MG63 (cell line): ENCODE data around the gene BBS10. TPM values are rescaled to one million over a fixed set of nuclear protein-coding genes. Genes with fewer than 3 reads are reported as not detected.
"Not testable (repeated sequence)": the region's sequence is repeated elsewhere in the genome, so short reads cannot be mapped to it uniquely, and the experiment has no call there.

Experiments used
- DNase-seq: peaks from one replicate; pipeline ENCODE4 v3.0.0-alpha.2; 2020
- H3K27me3 ChIP-seq: fragments of 250-450 bp; sonication (Bioruptor Pico); 2 replicates; pipeline ENCODE4 v1.5.1; 2020; ENCODE audit warnings: mild to moderate bottlenecking, moderate library complexity
- H3K36me3 ChIP-seq: fragments of 250-450 bp; sonication (Bioruptor Pico); 2 replicates; pipeline ENCODE4 v1.5.1; 2020; ENCODE audit warnings: mild to moderate bottlenecking, moderate library complexity
- H3K4me3 ChIP-seq: fragments of 250-450 bp; sonication (Bioruptor Pico); 2 replicates; pipeline ENCODE4 v1.5.1; 2020; ENCODE audit warnings: mild to moderate bottlenecking, moderate library complexity
- H3K9me3 ChIP-seq: fragments of 250-450 bp; sonication (Bioruptor Pico); 2 replicates; pipeline ENCODE4 v1.5.1; 2020; ENCODE audit warnings: mild to moderate bottlenecking, moderate library complexity
- total RNA-seq: library from RNA; depleted of rRNA; stranded (reverse); fragments of >200 nt; shearing (Covaris generic); gene quantifications from 2 replicates; pipeline ENCODE4 v1.2.3, GENCODE V29; 2014; ENCODE audit warnings: low replicate concordance; rRNA removed

BBS10 gene
- 7.6 and 17.5 TPM in 2 replicates for total RNA-seq

DNA sequence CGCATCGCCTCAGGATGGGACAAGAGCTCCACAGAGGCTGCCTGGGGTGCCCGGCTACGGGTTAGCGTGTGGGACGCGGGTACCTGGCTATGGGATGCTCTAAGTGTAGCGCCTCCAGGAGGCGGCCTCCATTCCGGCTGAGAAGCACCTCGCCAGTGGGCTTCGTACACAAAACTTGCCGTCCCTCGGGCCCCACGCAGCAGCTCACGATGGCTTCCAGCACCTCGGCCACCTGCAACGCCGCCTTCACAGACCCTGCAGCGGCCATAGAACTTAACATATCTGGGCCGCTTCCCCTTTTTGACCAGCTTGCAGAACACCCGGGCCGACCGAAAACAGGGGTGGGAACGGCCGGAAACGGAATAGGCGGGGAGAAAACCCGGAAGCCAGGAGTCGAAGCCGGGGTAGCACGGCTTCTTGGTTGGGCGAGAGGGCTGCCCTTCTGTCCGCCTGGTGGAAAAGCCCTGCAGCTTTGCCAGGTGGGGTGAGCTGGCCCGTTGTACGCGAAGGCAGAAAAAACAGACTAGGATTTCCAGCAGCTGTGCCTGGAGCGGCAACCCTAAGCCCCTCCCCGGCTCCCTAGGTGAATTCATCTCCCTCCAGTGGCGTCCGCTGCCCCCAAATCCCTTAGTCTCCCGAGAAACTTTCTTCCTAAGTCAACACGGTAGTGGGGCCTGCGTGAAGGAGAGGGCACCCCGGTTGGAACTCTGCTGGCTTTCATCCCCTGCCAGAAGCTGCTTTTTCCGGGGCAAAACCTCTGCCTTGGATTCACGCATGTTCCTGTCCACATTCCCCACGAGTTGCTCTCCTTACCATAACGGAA is at the start of gene BBS10:
TSS of gene BBS10 (minus strand) at position 337 of the 823 bp plus-strand sequence. CDS start at position 280, 57 bp downstream.
- Histone ChIP-seq H3K27me3 (no peaks in the 10 kb centered on the region), H3K9me3 (no peaks in the 10 kb centered on the region), H3K4me3 (peak within 1 kb of the TSS; percentile 63), H3K36me3 (peaks cover 6% of the 10 kb centered on the region; the same call in 1 of the 2 replicates)
- DNase-seq, result peak; percentile 95

GRCh38 chr12:76391461-76391860 is 43.2 kb upstream of the BBS10 start:
- no peak for DNase-seq
- Histone ChIP-seq H3K36me3 (peaks cover 3% of the 10 kb centered on the region), H3K4me3 (no peak overlapping the region), H3K9me3 (no peaks in the 10 kb centered on the region), H3K27me3 (no peaks in the 10 kb centered on the region)

GRCh38 chr12:76387614-76388013 is 39.4 kb upstream of the BBS10 start:
- no peaks in the 10 kb centered on the region for H3K27me3 ChIP-seq
- no peaks in the 10 kb centered on the region for H3K9me3 ChIP-seq
- peaks cover 3% of the 10 kb centered on the region for H3K36me3 ChIP-seq
- no peak overlapping the region for H3K4me3 ChIP-seq
- no peak for DNase-seq

DNA sequence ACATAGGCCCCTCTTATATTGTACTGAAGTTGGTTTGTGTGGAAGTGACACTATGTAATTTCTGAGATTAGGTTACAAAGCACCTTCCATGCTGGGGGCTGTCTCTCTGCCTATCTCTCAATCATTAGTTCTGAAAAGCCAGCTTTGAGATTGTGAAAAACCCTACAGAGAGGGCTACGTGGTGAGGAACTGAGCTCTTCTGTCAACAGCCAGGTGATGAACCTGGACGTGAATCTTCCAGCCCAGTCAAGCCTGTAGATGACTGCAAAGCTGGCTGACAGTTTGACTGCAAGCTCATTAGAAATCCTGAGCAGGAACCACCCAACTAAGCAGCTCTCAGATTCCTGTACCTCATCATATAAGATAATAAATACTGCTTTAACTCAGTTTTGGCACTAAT is 36.3 kb upstream of the BBS10 start:
- H3K9me3 ChIP-seq, result no peaks in the 10 kb centered on the region
- no peak overlapping the region for H3K4me3 ChIP-seq
- no peak for DNase-seq
- H3K36me3 ChIP-seq, result peaks cover 3% of the 10 kb centered on the region
- no peaks in the 10 kb centered on the region for H3K27me3 ChIP-seq

DNA sequence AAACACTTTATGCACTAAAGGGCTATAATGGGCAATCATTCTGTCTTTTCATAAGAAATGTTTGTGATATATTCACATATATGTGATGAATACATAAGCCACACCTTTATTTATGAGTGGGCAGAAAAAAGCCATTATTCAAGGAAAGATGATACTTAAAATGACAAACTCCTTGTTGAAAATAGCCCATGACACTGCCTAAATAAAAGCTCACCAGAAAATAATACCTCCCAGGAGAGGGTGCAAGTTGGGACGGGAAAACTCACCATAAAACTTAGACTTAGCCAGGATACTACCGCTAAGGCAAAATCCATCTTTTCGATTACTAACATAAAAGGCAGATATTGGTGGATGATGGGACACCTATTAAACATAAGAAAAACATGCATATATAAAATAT is 35.8 kb upstream of the BBS10 start:
- H3K36me3 ChIP-seq, result no peaks in the 10 kb centered on the region; the same call in none of the 2 replicates
- DNase-seq, result no peak
- H3K9me3 ChIP-seq, result no peaks in the 10 kb centered on the region
- H3K4me3 ChIP-seq, result no peak overlapping the region
- H3K27me3 ChIP-seq, result no peaks in the 10 kb centered on the region

- Histone ChIP-seq H3K36me3 (peaks cover 11% of the 10 kb centered on the region), H3K9me3 (no peaks in the 10 kb centered on the region), H3K27me3 (no peaks in the 10 kb centered on the region), H3K4me3 (no peak overlapping the region)
- DNase-seq, result no peak
Observed at GRCh38 chr12:76379261-76379660, 31.0 kb upstream of the BBS10 start.

- H3K9me3 ChIP-seq, H3K4me3 ChIP-seq, H3K27me3 ChIP-seq, DNase-seq: not testable (repeated sequence)
- peaks cover 13% of the 10 kb centered on the region for H3K36me3 ChIP-seq
Observed at GRCh38 chr12:76376876-76377275, 28.7 kb upstream of the BBS10 start.

DNA sequence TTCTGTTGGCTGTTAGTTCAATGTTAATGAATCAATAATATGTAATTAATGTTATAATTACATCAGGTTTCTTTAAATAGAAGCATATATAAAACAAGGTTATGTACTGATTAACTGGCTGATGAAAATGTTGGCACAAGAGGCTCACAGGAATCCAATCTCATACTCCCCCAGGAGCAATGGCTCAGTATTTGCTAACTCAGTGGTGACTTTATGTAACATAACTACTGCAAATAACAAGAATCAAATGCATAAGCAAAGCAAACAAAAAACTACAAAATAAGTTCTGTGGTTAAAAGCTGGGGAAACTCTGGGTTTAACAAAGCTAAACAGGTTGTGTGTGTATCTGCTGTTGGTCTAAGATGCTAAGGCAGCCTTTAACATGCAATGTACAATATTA is 27.7 kb upstream of the BBS10 start:
- Histone ChIP-seq H3K4me3 (no peak overlapping the region), H3K36me3 (peaks cover 13% of the 10 kb centered on the region), H3K9me3 (no peaks in the 10 kb centered on the region), H3K27me3 (no peaks in the 10 kb centered on the region)
- DNase-seq, result no peak

DNA sequence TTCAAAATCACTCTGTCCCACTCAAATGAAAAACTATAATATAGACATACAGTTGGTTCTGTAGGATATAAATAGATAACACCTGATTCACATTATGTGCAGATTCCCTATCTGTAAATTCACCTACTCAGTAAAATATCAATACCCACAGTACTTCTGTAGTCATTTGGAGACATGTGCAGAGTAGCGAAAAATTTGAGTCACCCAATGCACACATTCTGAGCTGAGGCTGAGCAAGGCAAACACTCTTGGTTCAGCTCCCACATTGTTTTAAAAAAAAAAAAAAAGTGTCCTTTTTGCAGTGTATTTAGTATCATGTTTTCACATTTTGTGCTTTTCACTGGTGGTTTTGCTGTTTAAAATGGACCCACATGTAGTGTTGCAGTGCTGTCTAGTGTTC is 27.3 kb upstream of the BBS10 start:
- Histone ChIP-seq H3K9me3 (no peaks in the 10 kb centered on the region), H3K4me3 (no peak overlapping the region), H3K27me3 (no peaks in the 10 kb centered on the region), H3K36me3 (peaks cover 13% of the 10 kb centered on the region)
- DNase-seq, result no peak

GRCh38 chr12:76374386-76375020 is 26.3 kb upstream of the BBS10 start:
- DNase-seq, result no peak
- Histone ChIP-seq H3K9me3 (no peaks in the 10 kb centered on the region), H3K27me3 (no peaks in the 10 kb centered on the region), H3K4me3 (no peak overlapping the region), H3K36me3 (peaks cover 18% of the 10 kb centered on the region)

DNA sequence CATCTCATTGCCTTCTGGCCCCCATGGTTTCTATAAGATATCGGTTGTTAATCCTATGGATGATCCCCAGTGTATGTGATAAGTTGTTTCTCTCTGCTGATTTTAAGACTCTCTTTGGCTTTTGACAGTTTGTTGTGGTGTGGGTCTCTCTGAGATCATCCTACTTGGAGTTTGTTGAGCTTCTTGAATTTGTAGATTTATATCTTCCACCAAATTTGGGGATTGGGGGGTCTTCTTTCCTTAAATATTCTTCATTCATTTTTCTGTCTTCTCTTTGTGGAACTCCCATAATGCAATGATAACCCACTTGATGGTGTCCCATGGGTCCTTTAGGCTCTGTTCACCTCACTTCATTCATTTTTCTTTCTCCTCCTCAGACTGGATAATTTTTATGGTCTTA is 20.0 kb upstream of the BBS10 start:
- Histone ChIP-seq H3K9me3 (peaks cover 9% of the 10 kb centered on the region), H3K36me3 (peaks cover 38% of the 10 kb centered on the region)

GRCh38 chr12:76366163-76366562 is 17.9 kb upstream of the BBS10 start:
- Histone ChIP-seq H3K36me3 (peaks cover 38% of the 10 kb centered on the region), H3K4me3 (no peak overlapping the region), H3K27me3 (no peaks in the 10 kb centered on the region; the same call in 1 of the 2 replicates), H3K9me3 (peaks cover 9% of the 10 kb centered on the region)
- DNase-seq, result no peak

More for the DNA sequence above, 20.0 kb upstream of the BBS10 start:
- Histone ChIP-seq H3K27me3 (no peaks in the 10 kb centered on the region; the same call in 1 of the 2 replicates), H3K4me3 (no peak overlapping the region)
- no peak for DNase-seq

- H3K4me3 ChIP-seq, H3K9me3 ChIP-seq, H3K27me3 ChIP-seq, DNase-seq: not testable (repeated sequence)
- peaks cover 30% of the 10 kb centered on the region for H3K36me3 ChIP-seq
Observed at GRCh38 chr12:76364131-76364530, 15.9 kb upstream of the BBS10 start.

DNA sequence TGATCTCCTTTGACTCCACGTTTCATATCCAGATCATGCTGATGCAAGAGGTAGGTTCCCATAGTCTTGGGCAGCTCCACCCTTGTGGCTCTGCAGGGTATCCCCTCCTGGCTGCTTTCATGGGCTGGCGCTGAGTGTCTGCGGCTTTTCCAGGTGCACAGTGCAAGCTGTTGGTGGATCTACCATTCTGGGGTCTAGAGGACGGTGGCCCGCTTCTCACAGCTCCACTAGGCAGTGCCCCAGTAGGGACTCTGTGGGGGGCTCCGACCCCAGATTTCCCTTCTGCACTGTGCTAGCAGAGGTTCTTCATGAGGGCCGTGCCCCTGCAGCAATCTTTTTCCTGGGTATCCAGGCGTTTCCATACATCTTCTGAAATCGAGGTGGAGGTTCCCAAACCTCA is 12.1 kb upstream of the BBS10 start:
- Histone ChIP-seq H3K27me3 (no peaks in the 10 kb centered on the region), H3K9me3 (no peaks in the 10 kb centered on the region; the same call in 1 of the 2 replicates), H3K36me3 (peaks cover 6% of the 10 kb centered on the region), H3K4me3 (no peak overlapping the region)
- no peak for DNase-seq

DNA sequence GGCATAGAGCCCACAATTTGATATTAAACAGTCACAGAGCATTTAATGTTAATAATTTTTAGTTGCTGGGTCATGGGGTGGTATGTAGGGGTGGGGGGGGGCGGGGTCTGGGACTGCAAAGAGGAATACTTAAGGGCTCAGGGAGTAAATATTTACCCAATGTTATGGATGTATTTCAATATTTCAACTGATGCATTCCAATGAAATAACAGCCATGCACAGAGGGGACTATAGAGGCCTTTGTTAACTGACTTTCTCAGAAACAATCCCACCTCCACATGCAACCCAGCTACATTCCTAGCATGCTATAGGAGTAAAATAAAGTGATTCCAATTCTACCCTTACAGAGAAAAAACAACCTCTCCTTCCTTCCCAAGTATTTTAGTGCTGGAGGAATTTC is 7.9 kb upstream of the BBS10 start:
- Histone ChIP-seq H3K4me3 (no peak overlapping the region), H3K36me3 (peaks cover 6% of the 10 kb centered on the region)
- no peak for DNase-seq

DNA sequence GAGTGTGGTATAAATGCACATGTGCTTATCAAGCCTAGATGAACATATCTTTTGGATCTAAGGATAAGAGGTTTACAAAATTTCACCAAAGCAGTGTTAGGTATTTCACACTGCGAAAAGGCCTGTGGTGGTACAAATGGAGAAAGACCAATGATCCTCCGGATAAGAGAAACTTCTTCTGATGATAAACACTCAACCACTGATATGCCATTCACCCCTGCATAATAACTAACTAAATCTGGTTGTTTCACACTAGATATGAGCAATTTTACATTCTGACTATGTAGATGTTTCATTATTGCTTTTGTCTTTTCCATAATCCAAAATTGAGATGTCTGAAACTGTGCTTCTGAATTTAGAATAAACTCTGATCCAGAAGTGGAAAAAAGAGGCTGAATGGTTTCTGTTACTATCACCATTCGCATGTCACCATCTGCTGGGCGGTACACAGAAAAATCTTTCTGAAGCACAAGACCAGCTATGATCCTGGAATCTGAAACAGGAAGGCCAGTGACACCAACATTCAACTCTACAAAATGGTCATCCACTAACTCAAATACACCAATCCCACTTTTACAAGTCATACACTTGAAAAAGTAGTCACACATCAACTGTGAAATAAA is 1.3 kb downstream of the BBS10 start:
- Histone ChIP-seq H3K9me3 (no peaks in the 10 kb centered on the region), H3K4me3 (peak overlapping the region; percentile 63), H3K36me3 (peaks cover 6% of the 10 kb centered on the region; the same call in 1 of the 2 replicates), H3K27me3 (no peaks in the 10 kb centered on the region)
- peak; percentile 23 for DNase-seq

More for the DNA sequence above, 7.9 kb upstream of the BBS10 start:
- Histone ChIP-seq H3K27me3 (no peaks in the 10 kb centered on the region), H3K9me3 (no peaks in the 10 kb centered on the region)

DNA sequence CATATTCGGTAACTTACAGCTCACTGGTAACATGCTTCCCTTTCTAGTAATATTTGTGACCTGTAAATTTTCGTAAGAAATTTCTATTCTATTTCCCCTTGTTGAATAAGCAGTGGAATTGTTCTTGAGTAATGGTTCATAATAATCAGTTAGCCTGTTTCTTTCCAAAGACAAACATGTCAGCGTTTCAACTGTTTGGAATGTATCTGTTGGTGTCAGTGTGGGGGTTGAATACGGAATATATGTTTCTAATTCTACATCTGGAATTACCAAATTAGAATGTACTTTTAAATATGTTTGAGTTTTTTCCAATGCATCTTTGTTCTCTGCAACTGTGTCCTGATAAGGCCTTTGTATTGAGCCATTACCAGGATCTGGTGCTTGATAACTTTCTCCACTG is 2.0 kb downstream of the BBS10 start:
- H3K4me3 ChIP-seq, result no peak overlapping the region
- peaks cover 6% of the 10 kb centered on the region; the same call in 1 of the 2 replicates for H3K36me3 ChIP-seq
- no peak for DNase-seq
- no peaks in the 10 kb centered on the region for H3K9me3 ChIP-seq
- H3K27me3 ChIP-seq, result no peaks in the 10 kb centered on the region
